ENCODE measurements around the gene GMNN.

Gene GMNN

GRCh38 chr6:24818346-24818745, 43.6 kb downstream of the GMNN start:
- no peak for DNase-seq

DNA sequence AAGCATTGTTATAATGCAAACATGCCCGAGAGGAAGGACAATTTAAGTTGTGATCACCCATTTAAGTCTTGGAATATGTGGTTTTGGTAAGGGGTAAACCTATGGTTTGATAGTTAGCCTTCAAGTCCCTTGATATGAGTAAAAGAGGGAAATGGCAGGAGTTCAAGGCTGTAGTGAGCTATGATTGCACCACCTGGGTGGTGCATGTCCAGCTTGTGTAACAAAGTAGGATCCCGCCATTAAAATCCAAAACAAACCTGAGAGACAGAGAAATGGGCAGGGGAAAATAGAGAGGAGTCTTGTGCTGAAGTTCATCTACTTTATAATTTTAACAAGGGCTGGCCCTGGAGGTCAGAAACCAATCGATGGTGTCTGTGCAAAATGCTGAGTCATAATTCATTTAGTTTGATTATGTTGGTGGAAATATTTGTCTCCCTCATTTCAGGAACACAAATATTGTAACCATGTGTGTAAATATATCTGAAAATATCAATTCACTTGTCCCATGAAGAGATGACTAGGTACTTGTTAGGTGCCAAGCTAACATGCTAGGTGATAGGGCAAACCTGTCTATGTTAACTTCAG, 47.2 kb downstream of the GMNN start:
- no peak for DNase-seq

DNA sequence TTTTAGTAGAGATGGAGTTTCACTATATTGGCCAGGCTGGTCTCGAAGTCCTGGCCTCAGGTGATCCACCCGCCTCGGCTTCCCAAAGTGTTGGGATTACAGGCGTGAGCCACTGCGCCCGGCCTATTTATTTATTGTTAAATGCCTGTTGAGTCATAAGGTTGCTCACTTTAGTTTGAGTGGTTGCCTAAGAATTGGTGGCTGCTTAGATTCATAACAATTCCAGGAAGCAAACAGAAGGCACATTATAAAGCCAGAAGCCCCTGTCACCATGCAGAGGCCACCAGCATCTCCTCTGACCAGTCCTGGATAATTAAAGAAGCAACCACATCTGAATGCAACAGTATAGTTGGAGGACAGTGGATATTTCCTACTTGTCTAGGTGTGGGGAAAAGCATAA, 48.0 kb downstream of the GMNN start:
- no peak for DNase-seq

GRCh38 chr6:24823185-24823584, 48.4 kb downstream of the GMNN start:
- no peak for DNase-seq

DNA sequence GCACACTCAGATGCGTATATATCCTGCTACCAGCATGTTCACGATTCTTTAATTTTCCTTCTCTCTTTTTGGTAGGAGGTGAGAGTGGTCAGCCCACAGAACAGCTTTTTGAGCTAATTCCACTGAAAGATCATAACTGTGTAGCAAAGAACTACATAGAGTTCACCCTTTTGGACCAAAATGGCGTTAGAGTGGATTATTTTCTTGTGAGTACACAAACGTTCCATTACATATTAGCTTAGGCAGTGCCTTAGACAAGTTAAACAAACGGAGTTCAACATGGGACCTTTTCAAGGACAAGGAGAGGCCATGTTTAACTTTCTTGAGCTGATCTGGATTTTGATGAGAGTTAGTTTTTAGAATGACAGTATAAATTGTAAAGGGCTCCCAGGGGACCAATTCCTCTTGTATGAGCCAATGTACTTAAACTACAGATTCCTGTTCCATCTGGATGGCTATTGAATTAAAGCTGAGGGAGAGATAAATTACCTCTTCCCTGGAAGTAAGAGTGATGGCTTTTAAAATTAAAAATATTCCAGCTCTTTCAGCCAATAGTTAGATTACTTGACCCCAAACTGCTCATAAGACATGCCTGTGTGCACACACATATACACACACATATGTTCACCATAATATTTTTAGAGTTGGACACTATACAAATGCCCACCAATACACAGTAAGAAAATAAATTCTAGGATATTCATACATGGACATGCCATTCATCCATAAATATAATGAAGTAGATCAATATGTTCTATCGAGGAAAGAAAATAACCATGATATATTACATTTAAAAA, 49.6 kb downstream of the GMNN start:
- no peak for DNase-seq

GRCh38 chr6:24825130-24825630, 50.4 kb downstream of the GMNN start:
- no peak for DNase-seq

- no peak for DNase-seq
These were observed 52.4 kb downstream of the GMNN start for GRCh38 chr6:24827162-24827561.

- DNase-seq: no peak
These were observed 53.2 kb downstream of the GMNN start for GRCh38 chr6:24827970-24828369.

DNA sequence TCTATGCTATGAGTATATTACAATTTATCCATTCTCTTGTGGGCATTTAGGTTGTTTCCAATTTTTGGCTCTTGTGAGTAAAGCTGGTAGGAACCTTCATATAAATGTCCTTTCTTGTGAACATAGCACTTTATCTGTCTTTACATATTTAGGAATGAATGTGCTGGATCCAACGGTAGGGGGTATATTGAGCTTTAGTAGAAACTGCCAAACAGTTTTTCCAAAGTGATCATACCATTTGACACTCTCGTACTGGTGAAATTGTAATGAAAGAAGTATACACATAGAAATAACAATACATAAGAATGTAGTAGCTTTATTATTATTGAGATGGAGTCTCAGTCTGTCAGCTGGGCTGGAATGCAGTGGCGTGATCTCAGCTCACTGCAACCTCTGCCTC, 54.9 kb downstream of the GMNN start:
- no peak for DNase-seq

GRCh38 chr6:24831771-24832716, 57.3 kb downstream of the GMNN start:
- no peak for DNase-seq

DNA sequence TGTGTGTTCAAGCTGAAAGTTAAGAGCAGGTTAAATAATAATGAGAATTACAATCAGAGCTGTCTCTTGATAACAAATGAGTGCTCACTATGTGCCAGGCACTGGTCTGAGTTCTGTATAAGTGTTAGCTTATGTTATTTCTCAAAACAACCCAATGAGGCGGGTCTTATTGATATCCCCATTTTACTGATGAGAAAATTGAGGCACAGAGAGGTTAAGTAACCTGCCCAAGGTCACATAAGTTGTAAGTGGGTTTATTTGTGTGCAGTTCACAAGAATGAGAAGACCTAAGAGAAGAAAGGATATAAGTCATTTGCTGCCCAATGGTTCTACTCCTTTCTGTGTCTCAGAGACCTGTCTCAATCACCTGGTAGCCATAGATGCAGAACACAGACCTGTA, 58.1 kb downstream of the GMNN start:
- DNase-seq: no peak

DNA sequence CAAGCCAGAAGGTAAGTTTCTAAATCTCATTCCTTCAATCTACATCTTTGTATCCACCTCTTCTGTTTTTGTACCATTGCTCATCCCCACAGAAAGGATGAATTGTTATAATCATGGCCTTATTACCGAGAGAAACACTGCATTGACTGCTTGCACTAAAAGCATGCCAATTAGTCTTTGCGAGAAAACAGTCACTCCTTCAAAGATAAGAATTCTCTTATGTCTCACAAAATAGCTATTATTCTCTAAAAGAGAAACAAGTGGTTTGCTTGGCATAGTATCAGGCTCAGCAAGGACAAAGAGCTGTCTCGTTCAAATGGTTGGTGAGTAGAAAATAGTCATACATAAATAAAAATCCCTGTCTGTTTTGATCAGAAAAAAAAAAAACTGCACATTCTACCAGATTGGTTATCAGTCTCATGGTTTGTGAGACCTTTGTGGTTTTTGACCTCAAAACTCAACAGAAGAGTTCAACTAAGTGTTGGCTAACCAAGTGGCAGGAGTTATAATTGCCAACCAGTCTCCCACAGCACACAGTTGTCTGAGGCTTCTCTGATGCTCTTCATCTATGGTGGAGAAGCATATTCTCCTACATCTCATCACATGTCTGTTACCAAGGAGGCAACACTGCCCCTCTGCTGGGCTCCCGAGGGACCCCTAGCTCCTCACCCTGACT, 59.1 kb downstream of the GMNN start:
- DNase-seq: no peak
